ENCODE results near the gene CYP11A1. TPM values are rescaled to one million over a fixed set of nuclear protein-coding genes. Genes with fewer than 3 reads are reported as not detected.
"Not testable (repeated sequence)": the region's sequence is repeated elsewhere in the genome, so short reads cannot be mapped to it uniquely, and the experiment has no call there.

CYP11A1 gene
- total RNA-seq, 1 donor from 2014 or later: not detected

GRCh38 chr15:74374648-74375302 is 7.3 kb upstream of the CYP11A1 start:
- DNase-seq (ENCODE audit: low read depth, low spot score): no peak

- peak; percentile 36 for DNase-seq (ENCODE audit: low read depth, low spot score)
These were observed 6.5 kb upstream of the CYP11A1 start for GRCh38 chr15:74373731-74374647.

- no peak for DNase-seq (ENCODE audit: low read depth, low spot score)
These were observed 5.7 kb upstream of the CYP11A1 start for GRCh38 chr15:74373056-74373650.

- DNase-seq (ENCODE audit: low read depth, low spot score): no peak
These were observed 3.0 kb upstream of the CYP11A1 start for GRCh38 chr15:74370471-74370870.

- DNase-seq (ENCODE audit: low read depth, low spot score): no peak
These were observed 2.3 kb upstream of the CYP11A1 start for GRCh38 chr15:74369756-74370155.

GRCh38 chr15:74369084-74369745 is 1.8 kb upstream of the CYP11A1 start:
- no peak for DNase-seq (ENCODE audit: low read depth, low spot score)

- no peak for DNase-seq (ENCODE audit: low read depth, low spot score)
These were observed 675 bp upstream of the CYP11A1 start for GRCh38 chr15:74368121-74368520.

GRCh38 chr15:74365598-74366445 is 1.6 kb downstream of the CYP11A1 start:
- DNase-seq (ENCODE audit: low read depth, low spot score): no peak

- no peak for DNase-seq (ENCODE audit: low read depth, low spot score)
These were observed 2.4 kb downstream of the CYP11A1 start for GRCh38 chr15:74364936-74365597.

- DNase-seq (ENCODE audit: low read depth, low spot score): no peak
These were observed 5.0 kb downstream of the CYP11A1 start for GRCh38 chr15:74362482-74362881.

- DNase-seq (ENCODE audit: low read depth, low spot score): not testable (repeated sequence)
These were observed 6.6 kb downstream of the CYP11A1 start for GRCh38 chr15:74360855-74361254.

- not testable (repeated sequence) for DNase-seq (ENCODE audit: low read depth, low spot score)
These were observed 8.1 kb downstream of the CYP11A1 start for GRCh38 chr15:74359376-74359775.

GRCh38 chr15:74357514-74357913 is 9.9 kb downstream of the CYP11A1 start:
- DNase-seq (ENCODE audit: low read depth, low spot score): not testable (repeated sequence)

- not testable (repeated sequence) for DNase-seq (ENCODE audit: low read depth, low spot score)
These were observed 11.4 kb downstream of the CYP11A1 start for GRCh38 chr15:74356050-74356449.

GRCh38 chr15:74353992-74354391 is 13.5 kb downstream of the CYP11A1 start:
- not testable (repeated sequence) for DNase-seq (ENCODE audit: low read depth, low spot score)

GRCh38 chr15:74352393-74352910 is 15.0 kb downstream of the CYP11A1 start:
- no peak for DNase-seq (ENCODE audit: low read depth, low spot score)

GRCh38 chr15:74351670-74352069 is 15.8 kb downstream of the CYP11A1 start:
- no peak for DNase-seq (ENCODE audit: low read depth, low spot score)

- no peak for DNase-seq (ENCODE audit: low read depth, low spot score)
These were observed 16.9 kb downstream of the CYP11A1 start for GRCh38 chr15:74350295-74351275.

All from pulmonary artery endothelial cell (primary cell).